Stimulated activated CD4-positive, alpha-beta T cell treated with anti-CD3 and anti-CD28 coated beads, Interleukin-15, amount 100 ng/mL, for 24 hours (primary cell): ENCODE results near the gene PPP2R1B.

Experiments
- DNase-seq: peaks from one replicate; pipeline ENCODE4 v3.0.0-alpha.2; 2020

PPP2R1B gene

DNA sequence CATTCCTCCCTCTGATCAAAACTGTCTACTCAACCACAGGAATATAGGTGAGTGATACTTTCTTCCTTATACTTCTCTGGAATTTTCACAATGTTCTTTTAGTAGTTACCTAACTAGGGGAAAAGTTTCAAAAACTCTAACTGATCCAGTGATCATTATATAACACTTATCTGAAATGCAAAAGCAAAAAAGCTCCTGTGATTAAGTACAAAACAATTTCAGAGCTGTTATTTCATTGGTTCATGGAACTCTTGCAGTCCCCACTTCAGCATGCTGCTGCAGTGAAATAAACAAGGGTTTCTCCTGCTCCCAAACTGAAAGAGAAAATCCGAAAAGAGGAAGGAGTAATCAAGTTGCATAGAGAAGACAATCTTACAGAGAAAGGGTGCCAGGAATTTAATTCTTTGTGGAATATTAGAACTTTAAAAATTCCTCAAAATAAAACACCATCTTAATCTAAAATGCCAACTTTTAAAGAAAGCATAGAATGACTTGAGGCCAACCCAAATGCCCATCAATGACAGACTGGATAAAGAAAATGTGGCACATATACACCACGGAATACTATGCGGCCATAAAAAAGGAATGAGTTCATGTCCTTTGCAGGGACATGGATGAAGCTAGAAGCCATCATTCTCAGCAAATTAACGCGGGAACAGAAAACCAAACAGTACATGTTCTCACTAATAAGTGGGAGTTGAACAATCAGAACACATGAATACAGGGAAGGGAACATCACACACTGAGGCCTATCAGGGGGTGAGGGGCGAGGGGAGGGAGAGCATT is 20.3 kb downstream of the PPP2R1B start:
- DNase-seq, result no peak

DNA sequence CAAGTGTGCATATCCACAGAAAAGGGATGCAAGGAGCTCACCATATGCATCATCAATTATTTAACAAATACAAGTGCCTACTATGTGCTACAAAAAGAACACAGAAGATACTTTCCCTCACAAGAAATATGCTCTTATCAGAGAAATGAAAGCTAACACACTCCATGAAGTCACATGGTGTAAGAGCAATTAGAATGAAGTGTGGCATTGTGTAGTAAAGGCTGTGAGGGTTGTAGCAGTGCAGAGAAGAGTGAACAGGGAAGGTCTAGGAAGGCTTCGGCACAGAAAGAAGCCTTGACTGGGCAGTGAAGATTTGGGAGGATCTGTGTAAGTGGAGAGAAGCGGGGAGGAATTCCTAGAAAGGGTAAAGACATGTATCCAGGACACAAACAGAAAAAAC is 22.5 kb downstream of the PPP2R1B start:
- DNase-seq, result no peak

DNA sequence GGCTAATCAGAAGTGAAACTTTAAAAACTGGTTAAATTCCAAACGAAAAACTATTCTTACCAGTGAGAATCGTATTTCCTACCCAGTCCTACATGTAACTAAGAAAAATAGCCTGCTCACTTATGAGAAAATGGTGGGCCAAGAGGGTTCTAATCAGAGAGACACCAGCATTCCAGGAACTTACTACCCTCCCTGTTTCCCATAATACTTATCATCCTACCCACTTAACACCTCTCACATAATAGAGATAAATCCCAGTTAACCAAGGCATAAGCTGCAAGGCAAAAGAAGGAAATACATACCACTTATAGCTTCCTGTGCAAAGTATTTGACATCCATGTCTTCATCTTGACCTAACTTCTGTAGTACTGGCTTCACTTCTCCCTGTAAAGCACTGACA is 24.4 kb downstream of the PPP2R1B start:
- DNase-seq, result no peak

DNA sequence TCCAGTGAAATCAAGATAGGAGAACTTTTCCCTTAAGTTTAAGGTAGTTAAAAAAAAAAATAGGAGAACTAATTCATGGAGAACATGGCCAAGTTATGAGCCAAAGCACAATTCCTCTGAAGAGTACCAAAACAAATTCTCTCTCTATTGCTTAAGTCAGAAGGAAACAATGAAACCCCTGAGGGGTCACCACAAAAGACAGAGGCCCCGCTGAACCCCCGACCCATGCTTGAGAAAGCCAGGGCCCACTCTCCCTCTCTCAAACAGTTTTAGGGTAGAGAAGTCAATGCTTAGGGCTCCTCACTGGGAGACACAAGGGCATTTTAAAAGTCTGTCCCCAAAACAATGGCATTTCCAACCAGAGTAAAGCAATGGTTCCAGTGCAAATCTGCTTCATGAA is 26.9 kb downstream of the PPP2R1B start:
- DNase-seq, result no peak

DNA sequence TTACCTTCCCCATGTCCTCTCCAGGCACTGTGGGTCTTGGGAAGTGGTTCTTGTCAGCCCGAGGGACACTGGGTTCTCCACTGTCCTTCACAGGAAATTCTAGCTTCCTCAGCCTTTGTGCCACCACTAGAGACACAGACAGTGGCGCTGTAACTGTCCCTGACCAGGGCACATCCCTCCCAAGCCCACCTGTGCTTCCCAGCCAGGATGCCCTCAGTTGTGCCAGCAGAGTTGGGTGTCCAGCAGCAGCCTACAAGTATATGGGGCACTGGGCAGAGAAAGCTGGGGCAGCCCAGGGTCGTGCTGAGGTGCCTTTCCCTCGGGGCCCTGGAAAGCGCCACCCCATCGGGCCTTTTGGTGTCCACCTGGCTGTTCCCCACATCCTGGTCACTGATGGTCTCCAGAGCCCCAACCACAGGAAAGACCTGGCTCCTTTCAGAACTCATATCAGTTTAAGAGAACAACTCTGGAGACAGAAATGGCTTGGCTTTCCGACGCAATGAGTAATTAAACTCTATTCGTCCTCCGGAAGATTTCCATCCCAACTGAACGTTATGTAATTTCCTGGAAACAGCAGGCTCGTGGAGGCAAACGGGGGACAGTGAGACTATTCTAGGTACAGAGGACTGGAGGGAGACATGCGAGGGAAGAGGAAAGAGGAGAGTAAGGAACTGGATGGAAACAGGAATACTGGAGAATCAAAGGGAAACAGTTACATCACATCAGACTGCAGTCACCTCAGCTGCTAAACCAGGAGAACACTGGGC is 28.6 kb downstream of the PPP2R1B start:
- DNase-seq, result no peak

DNA sequence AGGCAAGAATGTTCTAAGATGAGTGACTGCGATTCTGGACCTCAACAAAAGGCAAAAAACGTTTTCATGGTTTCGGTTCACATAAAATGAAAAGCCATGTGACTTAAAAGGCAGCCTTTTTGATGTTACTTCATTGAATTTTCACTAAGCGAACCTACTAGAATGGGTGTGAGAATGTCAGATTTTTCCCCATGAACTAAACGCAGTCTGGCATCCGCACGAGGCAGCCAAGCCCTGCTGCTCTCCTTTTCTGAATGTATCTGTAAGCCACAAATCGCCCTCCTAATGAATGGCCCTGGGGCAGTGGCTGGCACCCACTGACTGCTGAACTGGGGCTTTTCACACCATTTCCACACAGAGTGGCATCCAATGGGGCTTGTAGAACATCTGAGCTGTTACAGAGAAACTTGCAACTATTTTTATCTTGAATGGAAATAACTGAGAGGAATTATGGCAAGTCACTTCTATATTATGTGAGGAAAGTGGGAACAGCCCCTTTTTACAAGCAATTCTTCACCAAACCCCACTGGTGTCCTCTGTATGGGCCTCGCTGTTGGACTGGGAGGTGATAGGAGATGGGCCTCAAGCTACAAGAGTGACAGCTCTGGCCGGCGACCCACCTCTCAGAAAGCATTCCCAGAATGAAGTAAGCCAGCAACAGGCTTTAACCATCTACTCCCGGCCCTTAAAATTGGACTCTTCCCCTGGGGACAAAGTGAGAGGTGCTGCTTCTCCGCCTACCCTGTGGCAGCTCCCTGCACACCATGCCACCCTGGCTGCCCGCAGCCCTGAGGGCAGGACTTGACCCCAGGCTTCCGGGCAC is 29.4 kb downstream of the PPP2R1B start:
- DNase-seq, result no peak

DNA sequence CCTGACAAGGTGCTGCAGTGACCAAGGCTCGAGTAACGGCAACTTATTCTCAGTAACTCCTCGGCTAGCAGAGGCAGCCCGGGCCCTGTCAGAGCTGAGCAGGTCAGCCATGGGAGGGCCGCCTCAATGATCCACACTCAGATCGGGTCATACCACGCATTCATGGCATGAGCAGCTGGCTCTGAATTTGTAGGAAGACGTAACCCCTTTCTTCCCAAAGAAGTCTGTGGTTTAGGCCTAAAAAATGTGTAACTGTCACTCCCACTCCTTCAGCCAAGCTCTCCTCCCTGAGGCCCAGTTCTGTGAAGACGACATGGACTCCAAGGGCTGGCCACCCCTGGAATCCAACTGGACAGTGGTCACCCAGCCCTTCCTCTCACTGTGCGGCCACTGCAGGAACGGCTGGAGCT is 30.0 kb downstream of the PPP2R1B start:
- DNase-seq, result no peak

DNA sequence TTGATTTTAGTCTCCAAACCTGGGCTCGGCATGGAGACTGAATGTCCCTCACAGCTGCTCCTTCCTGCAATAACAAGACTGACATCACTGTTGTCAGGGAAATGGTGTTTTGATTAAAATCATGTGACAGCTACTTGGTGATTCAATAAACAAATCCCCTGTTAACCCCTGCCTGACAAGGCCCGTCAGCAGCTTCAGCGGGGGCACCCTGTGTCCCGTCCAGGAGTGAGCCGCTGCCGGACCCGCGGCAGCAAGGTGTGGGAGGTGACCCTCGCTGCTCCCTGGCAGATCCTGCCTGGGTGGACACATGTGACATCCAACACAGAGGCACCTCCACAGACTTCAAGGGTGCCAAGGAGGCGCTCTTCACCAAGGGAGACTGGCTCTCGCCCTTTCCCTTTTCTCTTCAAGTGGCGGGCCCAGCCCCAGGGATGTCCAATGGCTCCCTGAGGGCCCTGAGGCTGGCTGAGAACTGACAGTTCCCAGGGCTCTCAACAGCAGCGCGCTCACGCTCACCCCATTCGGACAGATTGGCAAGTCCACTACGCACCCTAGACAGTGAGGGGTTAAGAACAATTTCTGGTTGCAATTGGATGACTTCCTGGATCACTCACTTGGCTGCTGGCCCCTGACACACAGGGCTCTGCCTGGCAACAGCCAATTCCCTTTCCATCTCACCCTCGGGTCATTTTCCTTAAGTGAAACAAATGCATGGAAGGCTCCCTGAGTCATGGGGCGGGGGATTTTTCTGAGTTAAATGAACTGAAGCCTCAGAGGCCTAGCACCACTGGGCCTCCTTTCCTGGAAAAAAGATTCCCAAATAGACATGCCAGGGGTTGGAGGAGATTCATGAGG is 30.7 kb downstream of the PPP2R1B start:
- DNase-seq, result no peak

DNA sequence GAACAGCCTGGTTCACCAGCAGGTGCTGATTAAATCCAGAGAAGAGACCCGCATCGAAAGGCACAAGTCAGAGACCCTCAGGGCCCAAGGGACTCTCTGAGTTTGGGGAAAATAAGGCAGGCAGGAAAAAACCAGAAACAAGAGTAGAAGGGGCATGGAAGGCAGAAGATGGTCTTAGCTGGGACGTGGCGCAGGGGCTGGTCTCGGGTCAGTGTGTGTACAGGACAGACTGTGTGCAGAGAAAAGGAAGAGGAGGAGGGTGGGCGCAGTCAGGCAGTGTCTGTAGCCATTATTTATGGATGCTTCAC is 31.3 kb downstream of the PPP2R1B start:
- no peak for DNase-seq

DNA sequence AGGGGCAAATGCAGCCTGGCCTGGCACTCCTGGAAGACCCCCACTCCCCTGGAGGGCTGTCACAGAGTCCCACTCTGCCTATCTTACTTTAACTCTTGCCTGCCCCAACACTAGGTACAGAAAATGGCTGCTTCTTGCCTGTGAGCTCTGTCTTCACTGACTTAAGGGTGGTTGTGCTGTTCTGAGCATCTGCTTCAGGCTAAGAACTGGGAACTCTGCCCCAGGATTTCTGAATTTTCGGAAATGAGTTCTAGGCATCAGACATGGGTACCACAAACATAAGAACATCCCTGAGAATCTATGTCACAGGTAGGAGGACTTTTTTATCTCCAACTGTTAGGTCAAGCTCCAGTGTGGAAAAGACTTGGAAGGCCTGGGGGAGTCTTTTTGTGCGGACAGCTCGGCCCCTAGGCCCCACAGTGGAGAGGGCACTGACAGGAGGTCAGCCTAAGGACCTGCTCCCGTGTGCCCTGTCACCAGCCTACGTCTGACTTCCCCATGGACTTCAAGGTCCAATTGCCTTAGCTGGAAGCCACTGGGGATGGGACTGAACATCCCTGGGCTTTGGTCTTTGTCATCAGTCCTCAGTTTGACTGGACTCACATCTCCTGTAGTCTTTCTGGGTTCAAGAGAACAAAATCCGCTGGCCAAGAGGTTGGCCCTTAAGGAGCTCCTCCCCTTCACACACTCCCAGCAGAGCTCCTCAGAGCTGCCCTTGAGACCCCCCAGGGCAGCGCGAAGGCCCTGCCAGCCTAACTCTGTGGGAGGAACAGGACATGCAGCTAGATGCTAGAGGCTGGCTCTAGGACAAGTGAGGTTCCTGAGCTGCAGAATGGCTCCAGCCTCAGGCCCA is 31.9 kb downstream of the PPP2R1B start:
- DNase-seq, result no peak

DNA sequence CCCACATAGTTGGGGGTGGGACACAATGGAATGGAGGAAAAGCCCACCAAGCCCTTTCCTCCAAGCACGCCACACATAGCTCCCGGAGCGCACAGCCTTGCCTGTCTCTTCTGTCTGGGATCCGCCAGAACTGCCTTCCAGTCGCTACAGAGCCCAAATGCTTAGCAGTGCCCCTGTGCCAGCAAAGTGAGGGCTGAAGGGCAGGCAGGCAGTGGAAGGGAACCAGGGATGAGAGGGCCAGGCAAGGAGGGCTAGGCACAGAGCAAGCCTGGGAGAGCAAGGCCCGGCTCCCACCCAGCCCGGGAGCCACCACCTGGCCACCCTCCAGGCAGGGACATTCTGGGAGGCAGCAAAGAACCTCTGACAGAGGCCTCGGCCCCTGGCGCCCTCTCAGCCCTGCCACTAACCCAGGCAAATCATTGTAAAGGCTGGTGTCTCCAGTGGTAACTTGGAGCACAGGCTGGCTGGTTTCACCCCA is 32.5 kb downstream of the PPP2R1B start:
- no peak for DNase-seq

DNA sequence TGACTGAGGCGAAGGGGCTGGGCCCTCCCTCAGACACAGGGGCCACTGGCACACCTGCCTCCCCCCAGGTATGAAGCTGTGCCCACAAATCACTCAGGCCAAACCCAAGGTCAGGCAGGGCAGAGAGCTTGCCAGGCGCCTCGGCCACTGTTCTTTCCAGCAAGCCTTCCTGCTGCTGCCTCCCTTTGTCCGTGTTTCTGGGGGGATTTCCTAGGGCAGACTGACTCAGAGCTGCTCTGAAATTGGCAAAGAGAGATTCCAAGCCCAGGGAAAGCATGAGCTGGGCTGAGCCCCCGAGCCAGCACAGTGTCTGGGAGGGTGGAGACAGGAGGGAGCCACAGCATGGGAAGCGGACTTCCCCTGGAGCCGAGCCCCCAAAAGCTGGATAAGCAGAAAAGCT is 33.2 kb downstream of the PPP2R1B start:
- no peak for DNase-seq

DNA sequence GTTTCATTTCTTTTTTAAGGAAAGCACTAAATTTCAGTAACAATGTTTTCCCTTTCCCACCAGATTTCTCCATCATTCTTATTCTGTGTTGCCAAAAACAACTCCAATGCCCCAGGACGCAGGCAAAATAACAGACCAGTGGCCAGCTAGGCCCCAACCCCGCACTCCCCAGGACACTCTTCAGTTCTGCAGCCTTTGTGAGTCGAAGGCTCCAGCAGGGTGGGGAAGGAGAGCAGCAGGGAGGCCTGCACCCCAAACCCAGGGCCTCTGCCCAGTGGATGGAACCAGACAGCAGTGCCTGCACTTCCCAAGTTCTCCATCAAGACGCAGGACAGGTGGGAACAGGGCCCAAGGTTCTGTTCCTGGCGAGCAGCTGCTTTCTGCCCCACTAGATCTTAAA is 34.4 kb downstream of the PPP2R1B start:
- no peak for DNase-seq

DNA sequence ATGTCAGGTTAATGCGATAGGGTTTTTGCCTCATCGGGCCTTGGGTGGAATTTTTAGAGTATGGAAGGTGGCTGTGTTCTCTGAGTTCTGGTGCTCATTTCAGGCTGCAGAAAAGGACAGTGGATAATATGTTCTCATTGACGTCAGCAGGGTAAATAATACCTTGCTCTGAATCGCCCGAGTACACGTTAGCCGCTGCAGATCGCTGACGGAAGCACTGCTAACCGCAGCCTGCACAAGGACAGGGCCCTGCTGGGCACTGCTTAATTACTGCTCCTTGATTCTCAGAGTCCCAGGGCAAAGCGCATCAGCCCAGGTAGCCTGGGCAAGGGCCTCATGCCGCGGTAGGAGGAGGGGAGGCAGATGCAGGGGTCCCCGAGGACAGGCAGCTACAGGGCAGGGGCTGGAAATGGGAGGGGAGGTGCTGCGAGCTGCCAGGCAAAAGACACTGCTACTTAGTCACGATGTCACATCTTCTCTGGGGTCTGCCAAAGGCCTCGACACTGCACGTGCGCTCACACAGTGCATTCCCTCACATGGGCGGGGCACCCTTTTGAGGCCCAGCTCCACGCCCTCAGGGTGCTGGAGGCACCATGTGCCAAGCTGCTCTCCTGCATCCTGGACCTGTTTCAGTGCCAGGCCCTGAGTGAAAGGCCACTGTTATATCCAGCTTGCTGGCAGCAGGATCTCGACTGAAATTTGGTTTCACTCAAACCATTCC is 35.2 kb downstream of the PPP2R1B start:
- DNase-seq, result no peak

DNA sequence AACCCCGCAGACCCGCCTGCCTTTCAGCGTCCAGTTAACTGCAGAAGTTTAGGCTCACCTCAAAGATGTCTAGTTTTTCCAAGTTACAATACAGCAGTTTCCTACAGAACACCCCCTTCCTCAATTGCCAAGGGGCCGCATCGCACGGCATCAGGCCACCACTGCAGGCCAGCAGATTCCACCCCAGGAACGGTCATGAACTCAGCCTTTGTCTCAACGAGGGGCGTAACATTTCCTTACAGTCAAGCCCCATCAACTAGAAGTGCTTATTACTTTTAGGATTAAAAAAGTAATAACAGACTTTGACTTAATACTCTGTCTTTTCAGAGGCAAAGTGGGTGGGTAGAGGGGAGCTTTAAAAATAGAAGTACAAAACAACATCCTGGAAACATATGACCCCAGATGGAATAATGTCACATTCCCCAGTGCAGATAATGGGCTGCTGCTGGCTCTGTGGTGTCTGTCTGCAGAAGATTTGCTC is 36.3 kb downstream of the PPP2R1B start:
- no peak for DNase-seq

DNA sequence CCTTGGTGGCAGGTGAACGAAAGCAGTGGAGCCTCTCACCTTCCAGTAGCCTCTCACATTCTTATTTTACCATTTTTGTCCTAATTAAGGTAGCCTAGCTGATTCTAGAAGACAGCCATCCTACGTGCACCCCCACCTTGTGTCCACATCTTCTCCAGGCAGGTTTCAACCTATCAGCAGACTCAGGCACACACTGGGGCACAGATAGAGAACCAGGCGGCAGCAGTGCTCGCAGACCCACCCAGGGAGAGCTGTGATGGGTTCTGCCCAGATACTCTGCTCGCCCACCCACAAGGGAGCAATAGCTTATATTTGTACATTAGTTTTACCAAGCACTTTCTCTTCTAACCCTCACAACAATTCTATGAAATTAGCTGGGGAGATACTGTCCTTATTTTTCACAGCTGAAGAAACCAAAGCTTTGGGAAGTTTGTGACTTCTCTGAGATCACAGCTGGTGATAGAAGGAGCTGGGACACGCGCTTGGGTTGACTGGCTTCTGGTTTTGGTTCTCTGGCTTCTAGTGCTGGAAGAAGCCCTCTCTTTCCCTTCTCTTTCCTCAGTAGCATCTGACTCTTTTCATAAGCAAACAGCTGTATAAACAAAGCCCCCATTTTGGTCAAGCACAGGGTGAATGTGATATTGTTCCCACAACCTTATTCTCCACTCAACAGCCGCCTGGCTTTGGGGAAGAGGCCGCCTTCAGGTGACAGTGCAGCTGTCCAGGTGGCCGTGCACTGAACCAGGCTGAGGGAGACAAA is 36.9 kb downstream of the PPP2R1B start:
- DNase-seq, result no peak

DNA sequence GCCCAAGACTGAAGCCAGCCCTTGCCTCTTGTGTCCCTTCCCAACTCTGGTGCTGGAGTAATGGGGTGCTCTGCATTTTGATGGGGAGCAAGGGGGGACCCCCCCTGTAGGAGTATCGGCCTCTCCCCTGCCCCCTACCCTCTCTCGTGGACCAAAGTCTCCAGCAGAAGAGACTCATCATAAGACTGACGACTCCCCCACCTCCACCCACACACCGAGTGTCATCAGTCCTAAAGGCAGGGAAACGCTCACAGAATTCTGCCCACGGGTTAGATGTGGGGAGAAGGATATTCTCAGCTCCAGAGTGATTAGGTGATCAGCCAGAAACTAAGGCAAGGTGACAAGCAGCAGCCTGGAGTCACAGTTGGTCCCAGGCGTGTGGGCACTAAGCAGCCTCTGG is 38.8 kb downstream of the PPP2R1B start:
- DNase-seq, result no peak

DNA sequence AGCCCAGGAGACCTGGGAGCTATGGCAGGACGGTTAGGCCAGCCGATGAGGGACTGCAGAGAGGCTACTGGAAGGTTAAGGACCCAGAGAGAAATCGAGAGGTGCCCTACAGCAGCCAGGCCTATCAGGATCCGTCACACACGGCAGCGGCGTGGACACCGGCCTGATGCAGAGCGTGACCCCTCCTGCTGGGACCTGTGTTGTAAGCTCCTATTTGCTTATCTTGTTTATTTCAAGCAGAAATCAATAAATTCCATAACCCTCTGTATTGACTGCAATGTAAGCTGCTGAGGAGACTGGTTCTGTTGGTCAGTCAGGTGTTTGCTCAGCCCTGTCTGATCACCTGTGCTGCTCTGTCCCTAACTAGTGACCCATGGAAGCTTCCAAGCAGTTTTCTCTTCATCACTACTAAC is 39.9 kb downstream of the PPP2R1B start:
- no peak for DNase-seq

DNA sequence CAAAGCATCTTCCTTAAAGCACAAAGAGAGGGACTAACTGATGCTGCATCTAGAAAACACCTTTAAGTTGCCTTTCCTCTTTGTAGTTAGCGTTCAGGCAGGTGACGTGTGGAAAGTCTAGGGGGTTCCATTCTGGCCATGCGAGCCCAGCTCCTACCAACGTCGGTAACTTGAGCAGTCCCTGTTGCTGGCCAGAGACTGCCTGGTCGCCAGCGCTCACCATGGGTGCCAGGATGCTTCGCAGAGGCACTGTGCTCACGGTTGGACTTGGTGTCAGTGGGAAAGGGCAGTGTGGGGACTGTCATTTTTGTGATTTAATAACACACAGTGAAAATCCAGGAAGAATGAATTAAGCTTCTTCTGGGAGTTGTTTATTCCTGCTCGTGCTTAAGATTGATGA is 40.6 kb downstream of the PPP2R1B start:
- no peak for DNase-seq

DNA sequence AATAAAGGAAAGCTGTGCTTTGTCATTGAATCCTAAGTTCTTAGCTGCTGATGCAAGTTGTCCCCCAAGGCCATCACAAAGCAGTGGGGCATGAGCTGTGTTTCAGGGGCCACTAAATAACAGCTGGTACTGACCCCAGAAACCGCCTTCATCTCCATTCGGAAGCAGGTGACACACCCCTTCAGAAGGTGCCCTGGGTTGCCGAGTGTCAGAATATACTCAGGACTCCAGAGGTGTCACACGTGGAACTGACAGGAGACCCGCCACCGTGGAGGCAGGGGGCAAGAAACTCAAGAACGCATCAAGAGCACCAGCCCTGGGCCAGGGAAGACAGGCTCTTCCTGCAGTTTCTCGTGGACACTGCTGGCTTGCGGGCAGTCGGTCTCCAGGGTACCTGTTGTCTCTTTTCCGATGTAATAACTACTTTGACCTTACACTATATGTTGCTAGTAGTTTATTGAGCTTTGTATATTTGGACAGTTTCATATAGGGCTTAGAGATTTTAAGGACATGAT is 41.5 kb downstream of the PPP2R1B start:
- no peak for DNase-seq
